Measurements from ENCODE around the gene DHX38. TPM values are rescaled to one million over a fixed set of nuclear protein-coding genes. Genes with fewer than 3 reads are reported as not detected.

Gene DHX38
- total and polyA plus RNA-seq, 2 donors (not counting 3 experiments of a cell fraction or from before 2014, with no cell fraction given) = 47.3 to 78.6 TPM

DNA sequence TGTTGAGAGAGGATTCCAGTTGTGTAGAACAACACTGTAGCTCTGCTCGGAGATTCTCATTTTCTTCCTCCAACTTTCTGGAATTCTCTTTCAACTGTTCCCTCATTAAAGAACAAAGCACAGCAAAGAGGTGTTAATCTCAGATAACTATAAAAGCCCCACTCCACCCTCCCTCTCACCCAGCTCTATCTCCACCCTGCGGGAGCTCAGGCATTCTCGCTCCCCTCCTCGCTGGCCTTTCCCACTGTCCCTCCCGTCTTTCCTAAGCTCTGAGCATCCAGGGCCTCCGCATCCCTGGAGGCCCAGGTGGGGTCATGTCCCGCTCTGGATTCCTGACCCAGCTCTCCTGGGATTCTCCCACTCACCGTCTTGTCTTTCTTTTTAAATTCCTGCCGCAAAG is 35.1 kb downstream of the DHX38 start:
- Histone ChIP-seq H3K9me3 (replicated peaks; ENCODE audit: control insufficient read depth, insufficient read depth, low read length) (no peaks in the 10 kb centered on the region), H3K79me2 (ENCODE audit: control insufficient read depth, insufficient read depth, low read length) (no peaks in the 10 kb centered on the region), H3K27ac (ENCODE audit: insufficient read depth, low read depth, low read length) (no peak overlapping the region), H3K4me3 (replicated peaks in 1 of 3; ENCODE audit: insufficient read depth in 1 of 3, low read depth in 1 of 3, low read length in 3 of 3) (no peak overlapping the region), H4K20me1 (replicated peaks; ENCODE audit: control insufficient read depth, extremely low read depth, insufficient read depth, low read length) (no peaks in the 10 kb centered on the region), H3K36me3 (ENCODE audit: control insufficient read depth in 2 of 2, extremely low read depth in 1 of 2, insufficient read depth in 2 of 2, low read length in 2 of 2) (no peaks in the 10 kb centered on the region), H2AFZ (ENCODE audit: low read depth, low read length) (no peak overlapping the region), H3K9me1 (replicated peaks; ENCODE audit: control insufficient read depth, extremely low read depth, insufficient read depth, low read length) (no peaks in the 10 kb centered on the region), H3K4me1 (ENCODE audit: control insufficient read depth, extremely low read depth, insufficient read depth, low read length) (peaks cover 3% of the 10 kb centered on the region), H3K27me3 (ENCODE audit: control insufficient read depth in 2 of 2, insufficient read depth in 2 of 2, low read length in 2 of 2) (peaks cover 0 to 3% of the 10 kb centered on the region in 2 experiments), H3K4me2 (ENCODE audit: insufficient read depth, low read length) (no peak overlapping the region), H3K9ac (replicated peaks; ENCODE audit: extremely low read depth, insufficient read depth, low read length) (no peak overlapping the region)
- intact Hi-C loops (cut with micrococcal nuclease) (loop anchor here (10.0 kb wide), 1 partner anchor 1906 kb away; no protein-coding TSS in a partner anchor), dilution Hi-C loops (cut with MboI; ENCODE audit: extremely low pct_ligation_motif_present, low sequenced_read_pairs) (loop anchor here (25.0 kb wide), 1 partner anchor 334 kb away; no protein-coding TSS in a partner anchor)
- BruUV-seq (replicated peaks) = no TSS peak
- POLR2A ChIA-PET = no interaction called here
- DNase-seq (ENCODE audit: low read depth, low spot score) = no peak
- TF ChIP-seq POLR2A (IDR thresholded peaks at IDR 0.05; ENCODE audit: low read depth, low read length) (no peak), POLR2AphosphoS5 (IDR thresholded peaks at IDR 0.05; ENCODE audit: insufficient read depth, low read depth, low read length) (no peak), GATA2 (IDR thresholded peaks at IDR 0.05; ENCODE audit: insufficient read depth, insufficient read length, low read depth, low read length) (no peak), MAX (IDR thresholded peaks at IDR 0.05; ENCODE audit: insufficient read depth, insufficient read length) (no peak), CTCF (IDR thresholded peaks at IDR 0.05; ENCODE audit: extremely low read depth in 1 of 2, insufficient read depth in 1 of 2, low read depth in 1 of 2, low read length in 2 of 2) (no peak), MYC (IDR thresholded peaks at IDR 0.05; ENCODE audit: low read depth, low read length) (no peak), JUN (IDR thresholded peaks at IDR 0.05; ENCODE audit: borderline replicate concordance, insufficient read depth, insufficient read length, low read depth) (no peak), FOS (IDR thresholded peaks at IDR 0.05; ENCODE audit: borderline replicate concordance, insufficient read depth, low read length) (no peak), EZH2 (IDR thresholded peaks at IDR 0.05; ENCODE audit: borderline replicate concordance, low read depth, low read length, severe bottlenecking) (no peak)
- no peak for FAIRE-seq
- CTCF ChIA-PET = interaction anchor here (1.5 to 2.9 kb wide), 3 partner anchors 10 to 1828 kb away, joined by 4 to 12 read pairs (median 10); no protein-coding TSS in a partner anchor
